Activated B cell treated with CpG ODN at 0.5 μM for 24 hours (primary cell): Measurements from ENCODE around the gene CNTNAP5. TPM values are rescaled to one million over a fixed set of nuclear protein-coding genes. Genes with fewer than 3 reads are reported as not detected.
"Not testable (repeated sequence)": the region's sequence is repeated elsewhere in the genome, so short reads cannot be mapped to it uniquely, and the experiment has no call there.

Experiments
- ATAC-seq: fragments of 200-7000 bp; cut with Tn5 transposase; one replicate; pipeline ENCODE4 v1.10.0; 2021; ENCODE audit warnings: low read depth, mild to moderate bottlenecking, moderate library complexity
- CTCF ChIA-PET: fragments of 350-600 bp; sonication (Branson Sonifier 250); formaldehyde crosslinking; loops from one replicate; lab custom pipeline; 2021; ENCODE audit warnings: antibody characterized with exemption; lab: Charles Lee
- POLR2A ChIA-PET: fragments of 350-600 bp; sonication (Branson Sonifier 250); formaldehyde crosslinking; loops from one replicate; lab custom pipeline; 2021; ENCODE audit warnings: antibody characterized with exemption; lab: Charles Lee
- DNase-seq: peaks from one replicate; pipeline ENCODE4 v3.0.0; 2022
- H3K27ac Mint-ChIP-seq: one replicate; pipeline ENCODE4 v1.8.0; 2020; ENCODE audit warnings: mixed read lengths
- H3K27me3 Mint-ChIP-seq: one replicate; pipeline ENCODE4 v1.8.0; 2021; ENCODE audit warnings: mixed read lengths
- H3K36me3 Mint-ChIP-seq: one replicate; pipeline ENCODE4 v1.8.0; 2021; ENCODE audit warnings: low read depth, mixed read lengths
- H3K4me1 Mint-ChIP-seq: one replicate; pipeline ENCODE4 v1.8.0; 2021; ENCODE audit warnings: mixed read lengths
- H3K4me3 Mint-ChIP-seq: one replicate; pipeline ENCODE4 v1.8.0; 2020; ENCODE audit warnings: mild to moderate bottlenecking, mixed read lengths
- H3K9me3 Mint-ChIP-seq: one replicate; pipeline ENCODE4 v1.8.0; 2020; ENCODE audit warnings: mixed read lengths
- CTCF ChIP-seq: fragments of 200-600 bp; IDR thresholded peaks from one replicate; pipeline ENCODE4 v1.8.0; 2022; ENCODE audit warnings: antibody characterized with exemption, mild to moderate bottlenecking
- intact Hi-C: fragments of 100-400 bp; cut with micrococcal nuclease; formaldehyde crosslinking; loops from one replicate; pipeline ENCODE4 v1.15.1; 2024
- total RNA-seq: library from RNA; stranded (reverse); gene quantifications from 2 replicates; pipeline ENCODE4 v1.2.3, GENCODE V29; 2022

Gene CNTNAP5
- total RNA-seq, 1 donor from 2014 or later: not detected

- intact Hi-C loops: no loop called here
- no peak for TF ChIP-seq CTCF
- ChIA-PET CTCF (no interaction called here), POLR2A (no interaction called here)
- no peaks in the 10 kb centered on the region for H3K27me3 Mint-ChIP-seq
- H3K4me1 Mint-ChIP-seq: no peaks in the 10 kb centered on the region
- H3K27ac Mint-ChIP-seq: no peak overlapping the region
- H3K4me3 Mint-ChIP-seq: no peak overlapping the region
- H3K36me3 Mint-ChIP-seq: no peaks in the 10 kb centered on the region
- DNase-seq: no peak
- no peaks in the 10 kb centered on the region for H3K9me3 Mint-ChIP-seq
- ATAC-seq: no peak
Observed at GRCh38 chr2:124354466-124354865, 329.4 kb downstream of the CNTNAP5 start.

- POLR2A ChIA-PET, H3K27me3 Mint-ChIP-seq, H3K27ac Mint-ChIP-seq, H3K9me3 Mint-ChIP-seq, DNase-seq, H3K4me3 Mint-ChIP-seq, intact Hi-C loops, CTCF ChIA-PET, H3K36me3 Mint-ChIP-seq, H3K4me1 Mint-ChIP-seq, ATAC-seq: not testable (repeated sequence)
Observed at GRCh38 chr2:124361966-124362365, 336.9 kb downstream of the CNTNAP5 start.

GRCh38 chr2:124369181-124369580 is 344.1 kb downstream of the CNTNAP5 start:
- ATAC-seq (no peak), DNase-seq (no peak)
- no peaks in the 10 kb centered on the region for H3K27me3 Mint-ChIP-seq
- TF ChIP-seq CTCF: no peak
- no peaks in the 10 kb centered on the region for H3K4me1 Mint-ChIP-seq
- CTCF ChIA-PET: no interaction called here
- POLR2A ChIA-PET: no interaction called here
- intact Hi-C loops: no loop called here
- no peak overlapping the region for H3K4me3 Mint-ChIP-seq
- no peak overlapping the region for H3K27ac Mint-ChIP-seq
- peaks cover 4% of the 10 kb centered on the region for H3K9me3 Mint-ChIP-seq
- H3K36me3 Mint-ChIP-seq: no peaks in the 10 kb centered on the region

- CTCF ChIA-PET: no interaction called here
- Mint-ChIP-seq H3K27me3 (no peaks in the 10 kb centered on the region), H3K36me3 (no peaks in the 10 kb centered on the region), H3K27ac (no peak overlapping the region), H3K4me1 (no peaks in the 10 kb centered on the region), H3K4me3 (no peak overlapping the region), H3K9me3 (peaks cover 2% of the 10 kb centered on the region)
- intact Hi-C loops: no loop called here
- POLR2A ChIA-PET: no interaction called here
- DNase-seq (no peak), ATAC-seq (no peak)
- TF ChIP-seq CTCF: no peak
Observed at GRCh38 chr2:124380221-124380749, 355.2 kb downstream of the CNTNAP5 start.

- Mint-ChIP-seq H3K4me1 (no peaks in the 10 kb centered on the region), H3K9me3 (peaks cover 2% of the 10 kb centered on the region), H3K4me3 (no peak overlapping the region), H3K36me3 (no peaks in the 10 kb centered on the region), H3K27me3 (no peaks in the 10 kb centered on the region), H3K27ac (no peak overlapping the region)
- POLR2A ChIA-PET: no interaction called here
- CTCF ChIA-PET: no interaction called here
- DNase-seq: no peak
- intact Hi-C loops: no loop called here
- ATAC-seq: no peak
- TF ChIP-seq CTCF: no peak
Observed at GRCh38 chr2:124382067-124382618, 357.1 kb downstream of the CNTNAP5 start.

GRCh38 chr2:124395961-124396360 is 370.9 kb downstream of the CNTNAP5 start:
- Mint-ChIP-seq H3K4me1 (no peaks in the 10 kb centered on the region), H3K9me3 (peaks cover 4% of the 10 kb centered on the region), H3K27ac (no peak overlapping the region), H3K27me3 (no peaks in the 10 kb centered on the region), H3K4me3 (no peak overlapping the region), H3K36me3 (no peaks in the 10 kb centered on the region)
- ChIA-PET POLR2A (no interaction called here), CTCF (no interaction called here)
- no peak for DNase-seq
- no peak for ATAC-seq
- TF ChIP-seq CTCF: no peak
- intact Hi-C loops: no loop called here
